HG03064 (cell line): Measurements from ENCODE around the gene STON1.
"Not testable (repeated sequence)": the region's sequence is repeated elsewhere in the genome, so short reads cannot be mapped to it uniquely, and the experiment has no call there.

ENCODE experiments used
- ATAC-seq: cut with Tn5 transposase; IDR thresholded peaks from one replicate; pipeline ENCODE4 v1.9.1; 2021; ENCODE audit warnings: low read depth; ENCODE audit not compliant: unreplicated experiment

STON1 gene

GRCh38 chr2:48527226-48527885, 2.6 kb upstream of the STON1 start:
- ATAC-seq = no peak

- ATAC-seq = no peak
Measured at GRCh38 chr2:48528431-48528830, 1.5 kb upstream of the STON1 start.

GRCh38 chr2:48529194-48529593, 760 bp upstream of the STON1 start:
- no peak for ATAC-seq

- ATAC-seq = no peak
Measured at GRCh38 chr2:48529676-48530032, 300 bp upstream of the STON1 start.

GRCh38 chr2:48531141-48531648, 1.2 kb downstream of the STON1 start:
- no peak for ATAC-seq

- ATAC-seq = no peak
Measured at GRCh38 chr2:48532174-48532573, 2.2 kb downstream of the STON1 start.

- ATAC-seq = no peak
Measured at GRCh38 chr2:48532824-48533223, 2.9 kb downstream of the STON1 start.

GRCh38 chr2:48534781-48535180, 4.8 kb downstream of the STON1 start:
- no peak for ATAC-seq

- ATAC-seq = no peak
Measured at GRCh38 chr2:48540237-48540935, 10.4 kb downstream of the STON1 start.

GRCh38 chr2:48541666-48542389, 11.9 kb downstream of the STON1 start:
- no peak for ATAC-seq

GRCh38 chr2:48543895-48544294, 13.9 kb downstream of the STON1 start:
- no peak for ATAC-seq

GRCh38 chr2:48545244-48545643, 15.3 kb downstream of the STON1 start:
- no peak for ATAC-seq

- no peak for ATAC-seq
Measured at GRCh38 chr2:48548840-48549239, 18.9 kb downstream of the STON1 start.

GRCh38 chr2:48549972-48550371, 20.0 kb downstream of the STON1 start:
- no peak for ATAC-seq

- ATAC-seq = no peak
Measured at GRCh38 chr2:48551548-48551947, 21.6 kb downstream of the STON1 start.

GRCh38 chr2:48555071-48555470, 25.1 kb downstream of the STON1 start:
- ATAC-seq = not testable (repeated sequence)

- ATAC-seq = no peak
Measured at GRCh38 chr2:48558456-48558855, 28.5 kb downstream of the STON1 start.

GRCh38 chr2:48560546-48561209, 30.7 kb downstream of the STON1 start:
- ATAC-seq = no peak

- ATAC-seq = no peak
Measured at GRCh38 chr2:48562281-48562680, 32.3 kb downstream of the STON1 start.

- ATAC-seq = no peak
Measured at GRCh38 chr2:48566592-48567310, 36.8 kb downstream of the STON1 start.
